H7 (cell line): ENCODE results near the gene SERPINB8. TPM values are rescaled to one million over a fixed set of nuclear protein-coding genes. Genes with fewer than 3 reads are reported as not detected.

Source experiments
- DNase-seq: peaks from one replicate; pipeline ENCODE4 v3.0.0; 2012
- H3K27me3 ChIP-seq: 2 replicates; pipeline ENCODE4 v1.6.0; 2011; ENCODE audit warnings: mild to moderate bottlenecking, low read length; ENCODE audit not compliant: control insufficient read depth, insufficient read depth
- H3K36me3 ChIP-seq: replicated peaks from 2 replicates; pipeline ENCODE4 v1.5.1; 2011; ENCODE audit warnings: low read length; ENCODE audit not compliant: control insufficient read depth, insufficient read depth
- H3K4me3 ChIP-seq: 2 replicates; pipeline ENCODE4 v1.5.1; 2011; ENCODE audit warnings: low read depth, mild to moderate bottlenecking, control low read depth, low read length, moderate library complexity; ENCODE audit not compliant: insufficient read depth
- total RNA-seq: library from RNA; depleted of rRNA; stranded (reverse); fragments of >200 nt; shearing (Covaris generic); gene quantifications from 2 replicates; pipeline ENCODE4 v1.2.3, GENCODE V29; 2014

SERPINB8 gene
- total RNA-seq, 1 experiment from 2014 or later: 1.6 TPM

DNA sequence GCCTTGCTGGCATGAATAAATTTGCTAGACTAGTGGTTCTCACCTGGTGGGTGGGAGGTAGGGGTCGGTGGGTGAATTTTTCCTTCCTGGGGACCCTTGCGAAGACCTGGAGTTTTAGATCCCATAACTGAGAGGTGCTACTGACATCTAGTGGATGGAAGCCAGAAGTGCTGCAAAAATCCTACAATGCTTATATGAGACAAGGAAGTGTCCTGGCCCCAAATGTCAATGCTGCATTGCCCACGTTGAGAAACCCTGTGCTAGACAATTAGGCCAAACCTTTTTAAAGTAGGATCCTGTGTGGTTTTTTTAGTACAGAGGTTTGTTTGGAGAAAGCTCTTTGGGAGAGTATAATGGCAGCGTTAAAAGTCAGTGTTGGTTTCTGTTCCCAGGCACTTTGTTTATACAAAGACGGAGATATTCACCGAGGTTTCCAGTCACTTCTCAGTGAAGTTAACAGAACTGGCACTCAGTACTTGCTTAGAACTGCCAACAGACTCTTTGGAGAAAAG lies 9.6 kb downstream of the SERPINB8 start:
- Histone ChIP-seq H3K36me3 (no peaks in the 10 kb centered on the region), H3K27me3 (peaks cover 40% of the 10 kb centered on the region), H3K4me3 (no peak overlapping the region)
- peak; percentile 64 for DNase-seq

DNA sequence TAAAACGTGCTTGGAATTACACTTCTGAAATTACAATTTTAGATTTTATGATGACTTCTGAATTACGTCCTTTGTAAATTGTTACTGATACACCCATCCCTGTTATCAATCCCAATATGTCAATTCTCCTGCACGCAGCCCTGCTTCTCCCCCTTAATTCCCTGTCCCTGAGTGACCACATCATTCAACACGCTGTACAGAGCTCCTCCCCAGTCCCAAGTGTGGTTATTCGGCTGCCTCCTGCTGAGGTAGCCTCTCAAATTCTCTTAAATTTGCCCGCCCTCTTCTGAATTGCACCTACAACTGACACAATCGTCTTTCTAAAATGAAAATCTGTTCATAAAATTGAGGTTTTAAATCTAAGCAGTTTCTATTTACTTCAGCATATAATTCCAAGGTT lies 10.1 kb downstream of the SERPINB8 start:
- no peak for DNase-seq
- H3K27me3 ChIP-seq: peaks cover 35% of the 10 kb centered on the region
- no peaks in the 10 kb centered on the region for H3K36me3 ChIP-seq
- no peak overlapping the region for H3K4me3 ChIP-seq

DNA sequence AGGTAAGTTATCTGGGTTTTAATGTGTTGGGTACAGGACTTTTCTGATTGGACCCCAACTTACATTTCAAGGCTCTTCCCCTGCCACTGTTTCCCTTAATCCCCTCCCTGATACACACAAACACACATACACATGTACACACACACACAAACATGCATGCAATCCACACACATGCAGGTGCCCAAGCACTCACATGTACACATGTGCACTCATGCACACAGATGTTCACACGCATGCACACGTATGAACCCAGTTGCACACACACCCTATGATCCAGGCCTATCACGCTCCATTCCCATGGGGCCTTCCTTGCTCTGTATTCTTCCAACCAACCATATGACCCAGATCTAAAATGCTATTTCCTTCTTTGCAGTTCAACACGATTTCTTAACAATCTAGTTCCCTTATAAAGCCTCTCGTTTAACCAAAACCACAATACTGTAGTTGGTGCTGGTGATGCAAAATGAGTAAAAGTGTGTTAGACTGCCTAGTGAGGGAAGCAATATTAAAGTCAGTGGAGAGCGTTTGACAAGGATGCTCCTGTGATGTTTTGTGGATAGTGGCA lies 11.1 kb downstream of the SERPINB8 start:
- Histone ChIP-seq H3K27me3 (peaks cover 26% of the 10 kb centered on the region), H3K36me3 (no peaks in the 10 kb centered on the region), H3K4me3 (no peak overlapping the region)
- no peak for DNase-seq

DNA sequence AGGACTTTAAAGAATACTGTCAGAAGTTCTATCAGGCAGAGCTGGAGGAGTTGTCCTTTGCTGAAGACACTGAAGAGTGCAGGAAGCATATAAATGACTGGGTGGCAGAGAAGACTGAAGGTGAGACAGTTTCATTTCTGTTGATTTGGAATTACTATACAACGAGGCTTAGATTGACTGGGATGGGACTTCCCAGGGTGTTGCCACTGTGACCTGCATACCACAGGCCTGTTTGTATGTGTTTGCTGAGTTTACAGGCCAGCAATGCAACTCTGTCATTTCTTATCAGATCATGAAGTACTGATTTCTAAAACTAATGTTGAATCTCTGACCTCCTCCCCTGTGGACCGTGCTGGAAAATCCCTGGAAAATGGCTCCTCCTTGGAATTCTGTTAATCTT lies 11.8 kb downstream of the SERPINB8 start:
- Histone ChIP-seq H3K36me3 (no peaks in the 10 kb centered on the region), H3K27me3 (peaks cover 22% of the 10 kb centered on the region), H3K4me3 (no peak overlapping the region)
- no peak for DNase-seq

DNA sequence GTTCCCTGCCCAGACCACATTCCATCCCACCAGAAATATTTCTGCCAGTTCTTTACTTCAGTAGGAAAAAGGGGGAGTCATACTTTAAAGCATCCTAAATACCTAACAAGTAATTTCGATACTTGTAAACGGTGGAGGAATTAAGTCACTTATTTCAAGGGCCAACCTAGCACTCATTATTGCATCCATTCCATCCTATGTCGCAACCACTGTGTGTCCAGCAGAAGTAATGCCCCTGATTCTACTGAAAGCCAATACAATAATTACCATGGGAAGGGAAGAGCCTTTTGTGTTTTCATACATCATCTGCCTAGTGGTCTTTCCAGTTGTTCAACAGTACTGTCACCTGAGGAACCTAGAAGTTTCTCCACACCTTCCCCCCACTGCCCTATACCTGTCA lies 12.5 kb downstream of the SERPINB8 start:
- no peaks in the 10 kb centered on the region for H3K36me3 ChIP-seq
- peaks cover 17% of the 10 kb centered on the region for H3K27me3 ChIP-seq
- no peak for DNase-seq
- no peak overlapping the region for H3K4me3 ChIP-seq

DNA sequence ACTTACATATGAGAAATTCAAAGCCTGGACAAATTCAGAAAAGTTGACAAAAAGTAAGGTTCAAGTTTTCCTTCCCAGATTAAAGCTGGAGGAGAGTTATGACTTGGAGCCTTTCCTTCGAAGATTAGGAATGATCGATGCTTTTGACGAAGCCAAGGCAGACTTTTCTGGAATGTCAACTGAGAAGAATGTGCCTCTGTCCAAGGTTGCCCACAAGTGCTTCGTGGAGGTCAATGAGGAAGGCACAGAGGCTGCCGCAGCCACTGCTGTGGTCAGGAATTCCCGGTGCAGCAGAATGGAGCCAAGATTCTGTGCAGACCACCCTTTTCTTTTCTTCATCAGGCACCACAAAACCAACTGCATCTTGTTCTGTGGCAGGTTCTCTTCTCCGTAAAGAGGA lies 17.0 kb downstream of the SERPINB8 start:
- Histone ChIP-seq H3K4me3 (no peak overlapping the region), H3K27me3 (no peaks in the 10 kb centered on the region), H3K36me3 (no peaks in the 10 kb centered on the region)
- DNase-seq: no peak

DNA sequence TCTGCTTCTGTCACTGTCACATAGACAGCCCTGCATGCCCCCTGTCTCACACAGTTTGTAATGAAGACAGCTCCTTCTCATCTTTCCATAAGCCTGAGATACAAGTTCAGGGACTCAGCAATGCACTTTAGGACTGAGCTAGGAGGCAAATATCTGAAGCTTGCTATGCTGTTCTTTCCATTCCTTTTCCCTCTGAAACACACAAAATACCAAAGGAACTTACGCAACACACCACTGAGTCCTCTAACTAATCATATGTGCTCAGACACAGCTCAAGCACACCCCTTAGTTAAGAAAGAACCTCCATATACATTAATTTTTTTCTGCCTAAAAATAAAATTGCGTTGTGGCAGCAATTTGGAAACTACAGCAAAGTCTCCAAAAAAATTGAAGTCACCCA lies 17.9 kb downstream of the SERPINB8 start:
- H3K36me3 ChIP-seq: no peaks in the 10 kb centered on the region
- H3K4me3 ChIP-seq: no peak overlapping the region
- H3K27me3 ChIP-seq: no peaks in the 10 kb centered on the region
- no peak for DNase-seq

DNA sequence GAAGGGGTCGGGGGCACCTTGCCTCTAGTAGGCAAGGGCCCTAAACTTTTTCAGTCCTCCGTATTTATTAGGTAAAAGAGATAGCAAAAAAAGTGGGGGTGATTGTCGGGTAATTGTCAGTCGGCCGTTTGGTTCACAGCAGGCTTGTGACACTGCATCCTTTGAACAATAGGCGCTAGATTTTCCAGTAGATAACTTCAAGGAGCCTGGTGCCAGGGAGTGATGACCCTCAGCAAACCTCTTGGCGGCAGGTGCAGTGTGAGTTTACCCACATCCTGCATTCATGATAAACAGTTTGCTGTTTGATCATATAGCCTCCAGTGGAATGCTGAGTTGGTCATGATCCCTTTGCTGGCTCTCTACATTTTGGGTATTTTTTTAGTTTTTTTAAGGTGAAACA lies 22.9 kb downstream of the SERPINB8 start:
- Histone ChIP-seq H3K36me3 (no peaks in the 10 kb centered on the region), H3K27me3 (no peaks in the 10 kb centered on the region), H3K4me3 (no peak overlapping the region)
- no peak for DNase-seq

DNA sequence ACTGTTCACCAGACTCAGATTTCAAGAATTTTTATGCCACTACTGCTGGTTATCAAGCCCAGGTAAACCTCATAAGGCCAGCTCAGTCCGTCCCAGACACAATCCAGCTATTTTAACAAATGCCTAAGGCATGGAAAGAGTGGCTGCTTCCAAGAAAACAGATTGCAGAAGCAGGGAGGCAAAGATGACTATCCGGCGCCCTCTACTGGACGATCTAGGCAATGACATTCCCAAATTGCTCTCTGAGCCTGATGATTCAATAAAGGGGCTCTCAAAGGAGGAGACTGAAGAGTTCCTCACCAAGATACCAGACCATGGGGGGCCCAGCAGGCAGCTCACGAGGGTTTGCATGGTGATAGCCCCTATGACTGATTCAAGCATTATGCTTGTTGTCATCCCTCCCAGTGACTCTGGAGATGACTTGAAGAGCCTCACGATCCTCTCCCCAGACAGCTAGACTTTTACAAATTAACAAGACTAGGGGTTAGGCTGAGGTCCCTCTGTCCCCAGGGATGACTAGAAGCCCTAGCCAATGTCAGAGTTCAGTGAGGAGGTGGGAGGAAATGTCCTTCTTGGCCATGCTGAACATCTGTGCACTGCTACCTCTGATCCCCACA lies 25.0 kb downstream of the SERPINB8 start:
- Histone ChIP-seq H3K27me3 (no peaks in the 10 kb centered on the region), H3K4me3 (no peak overlapping the region), H3K36me3 (no peaks in the 10 kb centered on the region)
- DNase-seq: peak; percentile 72

DNA sequence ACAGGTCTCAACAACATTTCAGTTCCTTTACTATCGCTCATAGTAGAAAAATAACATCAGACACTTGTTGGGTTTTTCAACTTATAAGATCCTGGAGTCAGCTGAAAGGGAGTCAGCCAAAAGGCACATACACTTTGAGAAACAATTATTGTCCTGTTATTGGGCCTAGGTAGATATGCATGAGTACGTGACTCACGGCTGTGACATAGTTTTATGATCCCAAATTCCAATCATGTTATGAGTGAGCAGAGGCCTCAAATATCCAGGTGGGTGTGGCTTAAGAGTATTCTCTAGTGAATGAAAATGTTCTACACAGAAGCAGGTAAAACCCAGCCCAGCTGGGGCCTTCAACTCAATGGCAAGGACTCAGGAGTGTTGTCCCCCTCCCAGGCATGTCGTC lies 27.2 kb downstream of the SERPINB8 start:
- no peak overlapping the region for H3K4me3 ChIP-seq
- H3K36me3 ChIP-seq: no peaks in the 10 kb centered on the region
- DNase-seq: no peak
- H3K27me3 ChIP-seq: no peaks in the 10 kb centered on the region

DNA sequence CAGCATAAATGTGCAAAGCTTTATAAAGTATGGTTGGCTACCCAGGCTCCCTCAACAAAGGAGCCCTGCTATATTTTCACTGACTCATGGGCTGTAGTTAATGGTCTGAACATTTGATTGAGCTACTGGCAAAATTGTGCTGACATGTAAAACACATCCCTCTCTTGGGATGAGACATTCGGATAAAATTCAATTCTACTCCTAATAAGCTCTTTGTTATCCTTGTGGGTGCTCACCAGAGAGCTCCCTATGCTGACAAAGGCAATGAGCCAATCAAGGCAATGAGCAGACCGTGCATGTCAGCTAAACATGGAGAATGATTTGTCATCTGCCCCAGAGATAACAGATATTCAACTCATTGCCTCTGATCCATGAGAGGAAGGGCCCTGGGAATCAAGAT lies 27.7 kb downstream of the SERPINB8 start:
- H3K27me3 ChIP-seq: no peaks in the 10 kb centered on the region
- H3K4me3 ChIP-seq: no peak overlapping the region

DNA sequence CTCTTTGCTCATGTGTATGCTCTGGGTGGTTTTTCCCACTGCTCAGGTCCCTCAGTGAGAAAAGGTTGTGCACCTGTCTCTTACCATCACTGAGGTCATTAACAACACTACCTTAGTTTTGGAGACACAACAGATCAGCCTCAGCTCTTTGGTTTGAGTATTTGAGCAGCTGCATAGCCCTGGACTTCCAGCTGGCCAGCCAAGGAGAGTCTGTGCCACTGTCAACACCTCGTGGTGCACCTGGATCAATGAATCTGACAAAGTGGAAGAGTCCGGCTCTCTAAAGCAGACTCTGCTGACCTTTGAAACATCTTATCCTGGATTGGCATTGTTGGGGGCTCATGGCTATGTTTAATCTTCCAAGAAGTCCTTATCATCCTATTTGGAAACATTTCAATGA lies 30.0 kb downstream of the SERPINB8 start:
- H3K36me3 ChIP-seq: no peaks in the 10 kb centered on the region
- no peak for DNase-seq
- no peaks in the 10 kb centered on the region for H3K27me3 ChIP-seq
- no peak overlapping the region for H3K4me3 ChIP-seq

More for the DNA sequence above, 27.7 kb downstream of the SERPINB8 start:
- no peaks in the 10 kb centered on the region for H3K36me3 ChIP-seq
- no peak for DNase-seq

DNA sequence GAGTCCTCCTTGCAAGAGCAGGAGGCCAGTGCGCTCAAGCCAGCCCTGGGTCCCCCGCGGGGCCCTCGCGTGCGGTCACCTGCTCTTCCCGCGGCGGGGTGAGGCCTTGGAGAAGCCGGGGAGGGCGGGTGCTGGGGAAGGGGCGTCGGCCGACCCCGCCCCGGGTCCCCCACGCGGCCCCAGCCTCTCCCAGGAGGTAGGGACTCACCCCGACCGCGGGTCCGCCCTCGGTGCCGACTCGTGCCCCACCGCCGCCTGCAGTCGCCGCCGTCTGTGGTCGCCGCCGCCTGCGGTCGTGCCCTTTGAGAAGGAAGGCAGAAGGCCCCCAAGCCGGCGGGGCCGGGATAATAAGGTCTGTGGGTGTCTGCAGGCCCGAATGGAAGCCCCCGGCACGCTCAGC lies 32.7 kb downstream of the SERPINB8 start:
- Histone ChIP-seq H3K27me3 (no peaks in the 10 kb centered on the region), H3K36me3 (no peaks in the 10 kb centered on the region), H3K4me3 (no peak overlapping the region)
- DNase-seq: peak; percentile 21

DNA sequence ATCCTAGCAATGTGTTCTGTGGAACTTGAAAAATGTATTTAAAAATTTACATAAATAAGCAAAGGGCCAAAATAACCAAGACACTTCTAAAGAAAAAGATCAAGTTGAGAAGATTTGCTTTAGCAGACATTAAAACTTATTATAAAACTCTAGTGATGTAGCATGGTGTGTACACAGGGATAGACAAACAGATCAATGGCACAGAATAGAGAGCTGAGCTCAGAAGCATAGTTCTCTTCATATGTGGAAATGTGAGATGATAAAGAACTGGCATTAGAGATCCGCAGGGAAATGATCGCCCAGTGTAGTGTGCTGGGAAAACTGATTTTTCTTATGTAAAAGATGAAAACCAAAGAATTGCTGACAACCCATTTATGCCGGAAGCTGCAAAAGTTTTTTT lies 39.4 kb downstream of the SERPINB8 start:
- no peak overlapping the region for H3K4me3 ChIP-seq
- no peak for DNase-seq

DNA sequence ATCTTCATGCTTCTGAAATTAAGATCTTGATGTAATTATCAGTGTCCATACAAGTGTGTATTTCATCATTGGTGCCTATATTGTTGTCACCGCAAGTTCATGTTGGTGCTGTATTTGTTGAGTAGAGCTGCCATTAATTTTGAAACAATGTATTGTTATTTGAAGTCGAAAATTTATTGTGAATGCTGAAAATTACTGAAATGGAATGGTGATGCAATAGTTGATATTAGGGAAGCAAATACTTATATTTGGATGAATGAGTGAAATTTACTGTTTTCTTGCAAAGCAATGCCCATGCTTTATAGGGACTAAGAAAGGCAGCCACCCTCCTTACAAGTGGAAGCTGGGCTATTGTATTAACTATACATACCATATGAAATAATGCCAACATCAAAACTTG lies 41.6 kb downstream of the SERPINB8 start:
- no peak overlapping the region for H3K4me3 ChIP-seq
- H3K27me3 ChIP-seq: no peaks in the 10 kb centered on the region
- DNase-seq: no peak
- H3K36me3 ChIP-seq: no peaks in the 10 kb centered on the region

More for the DNA sequence above, 39.4 kb downstream of the SERPINB8 start:
- H3K27me3 ChIP-seq: no peaks in the 10 kb centered on the region
- no peaks in the 10 kb centered on the region for H3K36me3 ChIP-seq
